Effector memory CD8-positive, alpha-beta T cell (primary cell): Measurements from ENCODE around the gene RFX1.

Source experiments
- ATAC-seq: fragments of 150-1000 bp; cut with Tn5 transposase; replicated peaks from 2 replicates; pipeline ENCODE4 v1.10.0; 2021; ENCODE audit warnings: mild to moderate bottlenecking, moderate library complexity
- DNase-seq, 3 experiments: peaks; one replicate each; pipeline ENCODE4 v3.0.0; 2021
- H3K27ac Mint-ChIP-seq, 2 donors: one replicate each; pipeline ENCODE4 v1.8.0; 2022; ENCODE audit warnings: mild to moderate bottlenecking in 2 of 2, mixed read lengths in 2 of 2, moderate library complexity in 2 of 2
- H3K27me3 Mint-ChIP-seq, 2 donors: one replicate each; pipeline ENCODE4 v1.8.0; 2022; ENCODE audit warnings: mixed read lengths in 2 of 2
- H3K36me3 Mint-ChIP-seq: one replicate; pipeline ENCODE4 v1.8.0; 2022; ENCODE audit warnings: mild to moderate bottlenecking, moderate library complexity, mixed read lengths; ENCODE audit not compliant: insufficient read depth
- H3K4me1 Mint-ChIP-seq, 2 donors: one replicate each; pipeline ENCODE4 v1.8.0; 2022; ENCODE audit warnings: low read depth in 2 of 2, mixed read lengths in 2 of 2
- H3K4me3 Mint-ChIP-seq, 2 donors: one replicate each; pipeline ENCODE4 v1.8.0; 2022; ENCODE audit warnings: mild to moderate bottlenecking in 2 of 2, mixed read lengths in 2 of 2, moderate library complexity in 2 of 2
- H3K9me3 Mint-ChIP-seq, 2 donors: one replicate each; pipeline ENCODE4 v1.8.0; 2022; ENCODE audit warnings: mixed read lengths in 2 of 2

Gene RFX1

DNA sequence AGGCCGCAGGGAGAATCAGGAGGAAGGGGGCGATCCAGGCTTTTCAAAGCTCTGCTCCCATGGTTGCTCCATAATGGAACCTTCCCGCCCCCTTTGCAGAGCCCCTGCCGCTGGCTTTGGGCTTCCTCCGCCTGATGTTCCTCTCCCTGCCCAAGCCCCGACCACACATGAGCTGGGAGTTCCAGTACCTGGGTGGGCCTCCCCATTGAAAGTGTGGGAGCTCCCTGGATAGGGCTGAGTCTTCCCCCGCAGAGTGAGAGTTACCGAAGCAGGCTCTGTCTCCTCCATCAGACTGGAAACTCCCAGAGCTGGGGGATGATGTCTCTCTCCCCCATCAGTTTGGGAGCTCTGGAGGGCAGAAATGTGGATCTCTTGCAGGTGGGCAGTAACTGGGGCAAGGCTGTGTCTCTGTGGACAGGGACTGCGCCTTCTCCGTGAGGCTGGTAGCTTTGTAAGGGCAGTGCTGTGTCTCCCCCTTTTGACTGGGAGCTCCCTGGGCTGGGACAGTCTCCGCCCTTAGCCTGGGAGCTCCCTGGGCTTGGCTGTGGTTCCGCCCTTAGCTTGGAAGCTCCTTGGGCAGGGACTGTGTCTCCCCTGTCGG is 53.1 kb downstream of the RFX1 start:
- Mint-ChIP-seq H3K36me3 (peaks cover 55% of the 10 kb centered on the region), H3K4me1 (peaks cover 15 to 19% of the 10 kb centered on the region in 2 donors), H3K27ac (peak overlapping the region; percentile 76 to 97), H3K9me3 (no peaks in the 10 kb centered on the region), H3K4me3 (peak overlapping the region; percentile 97 to 98), H3K27me3 (no peaks in the 10 kb centered on the region)
- ATAC-seq (no peak), DNase-seq (no peak)

DNA sequence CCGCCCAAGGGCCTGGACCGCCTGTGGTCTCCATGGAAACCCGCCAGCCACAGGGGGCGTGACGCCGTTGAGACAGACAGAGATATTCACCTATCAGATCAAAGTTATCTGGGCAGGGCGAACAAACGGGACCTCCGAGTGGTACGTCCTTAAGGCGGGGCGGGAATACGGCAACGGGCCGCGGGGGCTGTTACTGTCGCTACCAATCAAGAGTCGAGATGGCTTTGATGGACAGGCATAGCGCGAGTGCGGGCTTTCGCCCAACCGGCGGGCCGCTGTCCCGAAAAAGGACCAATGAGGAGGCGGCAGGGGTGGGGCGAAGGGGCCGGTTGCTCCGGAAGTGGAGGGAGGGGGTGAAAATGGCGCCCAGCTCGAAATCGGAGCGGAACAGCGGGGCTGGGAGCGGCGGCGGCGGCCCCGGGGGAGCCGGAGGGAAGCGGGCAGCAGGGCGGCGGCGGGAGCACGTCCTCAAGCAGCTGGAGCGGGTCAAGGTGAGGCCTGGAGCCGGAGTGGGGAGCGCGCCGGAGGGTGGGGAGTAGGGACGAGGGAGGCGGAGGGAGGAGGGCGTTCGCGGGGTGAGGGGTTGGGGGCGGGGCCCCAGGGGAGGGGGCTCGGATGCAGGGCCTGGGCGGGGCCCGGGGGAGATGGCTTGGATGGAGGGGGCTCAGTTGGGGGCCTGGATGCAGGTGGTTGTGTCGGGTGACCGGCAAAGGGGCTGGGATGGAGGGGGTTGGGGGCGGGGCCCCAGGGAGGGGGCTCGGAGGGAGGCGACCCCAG is 53.8 kb downstream of the RFX1 start, which contains the start of gene DCAF15:
DCAF15 (plus strand) TSS at position 356 of the 777 bp plus-strand sequence; CDS start at position 360, 4 bp downstream.
- Mint-ChIP-seq H3K4me1 (peaks cover 15 to 19% of the 10 kb centered on the region in 2 donors), H3K36me3 (peaks cover 48% of the 10 kb centered on the region), H3K27ac (peak within 1 kb of the TSS; percentile 97 to 98), H3K27me3 (no peaks in the 10 kb centered on the region), H3K9me3 (no peaks in the 10 kb centered on the region), H3K4me3 (peak within 1 kb of the TSS; percentile 97 to 98)
- DNase-seq (peak; percentile 97 to 99 (median 98)), ATAC-seq (peak; percentile 96)

GRCh38 chr19:13951799-13952153 is 54.3 kb downstream of the RFX1 start:
- H3K27me3 Mint-ChIP-seq, result no peaks in the 10 kb centered on the region
- peaks cover 15 to 19% of the 10 kb centered on the region in 2 donors for H3K4me1 Mint-ChIP-seq
- H3K27ac Mint-ChIP-seq, result peak overlapping the region; percentile 97 to 98
- H3K9me3 Mint-ChIP-seq, result no peaks in the 10 kb centered on the region
- ATAC-seq, result peak; percentile 8
- no peak for DNase-seq
- peak overlapping the region; percentile 97 to 98 for H3K4me3 Mint-ChIP-seq
- H3K36me3 Mint-ChIP-seq, result peaks cover 42% of the 10 kb centered on the region

GRCh38 chr19:13951043-13951442 is 55.1 kb downstream of the RFX1 start:
- ATAC-seq (no peak), DNase-seq (no peak)
- Mint-ChIP-seq H3K27ac (no peak overlapping the region), H3K36me3 (peaks cover 42% of the 10 kb centered on the region), H3K4me1 (peaks cover 15 to 19% of the 10 kb centered on the region in 2 donors), H3K9me3 (no peaks in the 10 kb centered on the region), H3K27me3 (no peaks in the 10 kb centered on the region), H3K4me3 (no peak overlapping the region)

- no peaks in the 10 kb centered on the region for H3K9me3 Mint-ChIP-seq
- no peak for DNase-seq
- no peak overlapping the region for H3K27ac Mint-ChIP-seq
- ATAC-seq, result no peak
- no peaks in the 10 kb centered on the region for H3K27me3 Mint-ChIP-seq
- no peak overlapping the region for H3K4me3 Mint-ChIP-seq
- peaks cover 0 to under 1% of the 10 kb centered on the region in 2 donors for H3K4me1 Mint-ChIP-seq
- peaks cover 5% of the 10 kb centered on the region for H3K36me3 Mint-ChIP-seq
These were observed 59.7 kb downstream of the RFX1 start for GRCh38 chr19:13946414-13946813.

GRCh38 chr19:13942023-13942684 is 64.0 kb downstream of the RFX1 start:
- Mint-ChIP-seq H3K27me3 (peaks cover 6 to 7% of the 10 kb centered on the region in 2 donors), H3K4me3 (no peak overlapping the region), H3K27ac (no peak overlapping the region), H3K4me1 (peaks cover 0 to 4% of the 10 kb centered on the region in 2 donors), H3K36me3 (no peaks in the 10 kb centered on the region), H3K9me3 (no peaks in the 10 kb centered on the region)
- no peak for ATAC-seq
- no peak for DNase-seq

- Mint-ChIP-seq H3K9me3 (no peaks in the 10 kb centered on the region), H3K4me3 (no peak within 1 kb of the TSS), H3K27ac (no peak within 1 kb of the TSS), H3K4me1 (peaks cover 0 to 4% of the 10 kb centered on the region in 2 donors), H3K36me3 (no peaks in the 10 kb centered on the region), H3K27me3 (peaks cover 6 to 10% of the 10 kb centered on the region in 2 donors)
- ATAC-seq, result no peak
- DNase-seq, result no peak
These were observed 67.6 kb downstream of the RFX1 start, which contains the start of gene PODNL1 for GRCh38 chr19:13938301-13939064. Gene PODNL1, minus strand, starts transcription at chr19:13938417. Its CDS starts 236 bp downstream, at chr19:13938181.

- Mint-ChIP-seq H3K9me3 (no peaks in the 10 kb centered on the region), H3K36me3 (no peaks in the 10 kb centered on the region), H3K27me3 (peaks cover 6 to 10% of the 10 kb centered on the region in 2 donors), H3K27ac (no peak overlapping the region), H3K4me1 (peaks cover 0 to 4% of the 10 kb centered on the region in 2 donors), H3K4me3 (no peak overlapping the region)
- DNase-seq, result no peak
- no peak for ATAC-seq
These were observed 68.4 kb downstream of the RFX1 start for GRCh38 chr19:13937479-13938300.

DNA sequence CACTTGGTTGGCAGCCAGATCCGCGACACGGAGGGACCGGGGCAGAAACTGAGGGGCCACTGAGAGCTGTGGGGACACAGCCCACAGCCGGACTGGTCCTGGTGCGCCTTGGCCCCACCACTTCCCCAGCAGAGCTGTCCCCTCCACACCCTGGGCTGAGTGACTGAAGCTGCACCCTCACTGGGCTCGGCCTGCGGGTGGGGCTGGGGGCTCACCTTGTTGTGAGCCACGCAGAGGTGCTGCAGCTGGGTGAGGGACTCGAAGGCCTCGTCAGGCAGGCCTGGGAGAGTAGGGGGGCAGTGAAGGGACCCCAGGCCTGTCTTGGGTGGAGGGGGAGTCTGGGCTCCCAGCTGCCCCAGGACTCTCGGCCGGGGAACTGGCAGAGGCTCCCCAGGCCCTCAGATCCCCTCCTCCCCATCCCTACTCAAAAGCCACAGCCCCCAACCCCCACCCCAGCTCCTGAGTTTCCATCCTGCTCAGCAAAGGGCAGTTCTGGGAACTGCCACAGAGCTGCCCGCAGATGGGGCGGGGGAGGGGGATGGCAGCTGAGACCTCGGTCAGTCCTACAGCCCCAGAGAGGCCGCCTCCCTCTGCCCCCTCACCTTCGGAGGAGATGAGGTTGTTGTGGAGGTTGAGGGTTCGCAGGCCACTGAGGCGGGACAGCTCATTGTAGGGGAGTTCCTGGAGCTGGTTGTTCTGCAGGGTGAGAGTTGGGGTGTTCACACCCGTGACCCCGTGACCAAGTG is 70.2 kb downstream of the RFX1 start:
- DNase-seq (no peak), ATAC-seq (no peak)
- Mint-ChIP-seq H3K4me1 (peaks cover 0 to 4% of the 10 kb centered on the region in 2 donors), H3K9me3 (no peaks in the 10 kb centered on the region), H3K36me3 (no peaks in the 10 kb centered on the region), H3K27ac (no peak overlapping the region), H3K4me3 (no peak overlapping the region), H3K27me3 (peaks cover 6 to 10% of the 10 kb centered on the region in 2 donors)

- Mint-ChIP-seq H3K4me3 (no peak overlapping the region), H3K27me3 (peaks cover 6 to 10% of the 10 kb centered on the region in 2 donors), H3K27ac (no peak overlapping the region), H3K9me3 (no peaks in the 10 kb centered on the region), H3K4me1 (peaks cover 0 to 4% of the 10 kb centered on the region in 2 donors), H3K36me3 (no peaks in the 10 kb centered on the region)
- ATAC-seq (no peak), DNase-seq (no peak)
These were observed 71.4 kb downstream of the RFX1 start for GRCh38 chr19:13934785-13935109.

GRCh38 chr19:13932911-13933393 is 73.2 kb downstream of the RFX1 start:
- ATAC-seq (no peak), DNase-seq (no peak)
- Mint-ChIP-seq H3K36me3 (peaks cover 6% of the 10 kb centered on the region), H3K9me3 (no peaks in the 10 kb centered on the region), H3K27me3 (peaks cover 6 to 10% of the 10 kb centered on the region in 2 donors), H3K4me3 (no peak overlapping the region), H3K4me1 (peaks cover 0 to 4% of the 10 kb centered on the region in 2 donors), H3K27ac (no peak overlapping the region)

- H3K9me3 Mint-ChIP-seq, result no peaks in the 10 kb centered on the region
- no peak overlapping the region for H3K27ac Mint-ChIP-seq
- ATAC-seq (no peak), DNase-seq (no peak)
- no peaks in the 10 kb centered on the region for H3K4me1 Mint-ChIP-seq
- H3K36me3 Mint-ChIP-seq, result peaks cover 6% of the 10 kb centered on the region
- no peak overlapping the region for H3K4me3 Mint-ChIP-seq
- peaks cover 1 to 3% of the 10 kb centered on the region in 2 donors for H3K27me3 Mint-ChIP-seq
These were observed 73.9 kb downstream of the RFX1 start for GRCh38 chr19:13932149-13932637.
